Astrocyte (in vitro differentiated cells and primary cell): ENCODE data around the gene NSD2. TPM values are rescaled to one million over a fixed set of nuclear protein-coding genes. Genes with fewer than 3 reads are reported as not detected.
"Not testable (repeated sequence)": the region's sequence is repeated elsewhere in the genome, so short reads cannot be mapped to it uniquely, and the experiment has no call there.

Experiments used
- DNase-seq: peaks from one replicate; pipeline ENCODE4 v3.0.0-alpha.2; 2010; ENCODE audit warnings: low read depth
- FAIRE-seq: peaks from 2 replicates; lab custom pipeline; 2011; peaks lifted over from hg19 to GRCh38; lab: Jason Lieb, UNC
- H2AFZ ChIP-seq: 2 replicates; pipeline ENCODE4 v1.6.0; 2012; ENCODE audit warnings: low read depth, low read length, inconsistent platforms
- H3K27ac ChIP-seq: 2 replicates; pipeline ENCODE4 v1.5.1; 2011; ENCODE audit warnings: low read depth, low read length, inconsistent platforms
- H3K27me3 ChIP-seq: 2 replicates; pipeline ENCODE4 v1.6.0; 2011; ENCODE audit warnings: low read length, inconsistent platforms; ENCODE audit not compliant: insufficient read depth
- H3K36me3 ChIP-seq: 2 replicates; pipeline ENCODE4 v1.5.1; 2011; ENCODE audit warnings: low read length, inconsistent platforms; ENCODE audit not compliant: insufficient read depth
- H3K4me1 ChIP-seq: 2 replicates; pipeline ENCODE4 v1.5.1; 2011; ENCODE audit warnings: low read length, inconsistent platforms; ENCODE audit not compliant: insufficient read depth
- H3K4me2 ChIP-seq: 2 replicates; pipeline ENCODE4 v1.6.0; 2012; ENCODE audit warnings: low read length, inconsistent platforms
- H3K4me3 ChIP-seq: 2 replicates; pipeline ENCODE4 v1.5.1; 2011; ENCODE audit warnings: low read depth, mild to moderate bottlenecking, low read length, inconsistent platforms; ENCODE audit not compliant: insufficient read depth
- H3K79me2 ChIP-seq: 2 replicates; pipeline ENCODE4 v1.6.0; 2012; ENCODE audit warnings: mild to moderate bottlenecking, low read length, inconsistent platforms; ENCODE audit not compliant: insufficient read depth
- H3K9ac ChIP-seq: 2 replicates; pipeline ENCODE4 v1.6.0; 2012; ENCODE audit warnings: mild to moderate bottlenecking, low read length, inconsistent platforms
- H3K9me3 ChIP-seq: 2 replicates; pipeline ENCODE4 v1.5.1; 2012; ENCODE audit warnings: low read depth, mild to moderate bottlenecking, low read length, inconsistent platforms; ENCODE audit not compliant: insufficient read depth
- H4K20me1 ChIP-seq: 2 replicates; pipeline ENCODE4 v1.6.0; 2012; ENCODE audit warnings: low read length, inconsistent platforms; ENCODE audit not compliant: insufficient read depth
- H3K27ac Mint-ChIP-seq: one replicate; pipeline ENCODE4 v1.8.0; 2021; ENCODE audit warnings: mild to moderate bottlenecking, mixed read lengths; ENCODE audit not compliant: unreplicated experiment
- H3K27me3 Mint-ChIP-seq: one replicate; pipeline ENCODE4 v1.8.0; 2021; ENCODE audit warnings: low read depth, mixed read lengths; ENCODE audit not compliant: unreplicated experiment
- H3K36me3 Mint-ChIP-seq: one replicate; pipeline ENCODE4 v1.8.0; 2021; ENCODE audit warnings: low read depth, mixed read lengths; ENCODE audit not compliant: unreplicated experiment
- H3K4me1 Mint-ChIP-seq: one replicate; pipeline ENCODE4 v1.8.0; 2021; ENCODE audit warnings: low read depth, mixed read lengths; ENCODE audit not compliant: unreplicated experiment
- H3K4me3 Mint-ChIP-seq: one replicate; pipeline ENCODE4 v1.8.0; 2021; ENCODE audit warnings: mild to moderate bottlenecking, moderate library complexity, mixed read lengths; ENCODE audit not compliant: unreplicated experiment
- H3K9me3 Mint-ChIP-seq: one replicate; pipeline ENCODE4 v1.8.0; 2021; ENCODE audit warnings: mild to moderate bottlenecking, mixed read lengths; ENCODE audit not compliant: unreplicated experiment
- CTCF ChIP-seq: IDR thresholded peaks from 2 replicates; pipeline ENCODE4 v1.5.1; 2011; ENCODE audit warnings: low read depth, mild to moderate bottlenecking, inconsistent platforms, low read length, moderate library complexity; ENCODE audit not compliant: insufficient read depth
- EZH2 ChIP-seq: IDR thresholded peaks from 2 replicates; pipeline ENCODE4 v1.6.1; 2012; ENCODE audit warnings: mild to moderate bottlenecking, low read length, inconsistent platforms; ENCODE audit not compliant: insufficient read depth
- total RNA-seq: library from RNA; stranded (reverse); gene quantifications from 2 replicates; pipeline ENCODE4 v1.2.1, GENCODE V29; 2021

NSD2 gene
- total RNA-seq, 1 donor from 2014 or later = 31.3 TPM

GRCh38 chr4:1993169-1993516, 122.0 kb downstream of the NSD2 start:
- peaks cover 47% of the 10 kb centered on the region for H4K20me1 ChIP-seq
- H3K36me3 Mint-ChIP-seq = peaks cover 28% of the 10 kb centered on the region

GRCh38 chr4:1993718-1994516, 122.7 kb downstream of the NSD2 start:
- not testable (repeated sequence) for FAIRE-seq, H3K4me3 Mint-ChIP-seq, H3K27me3 ChIP-seq, H3K9me3 Mint-ChIP-seq, H3K9ac ChIP-seq, H3K4me3 ChIP-seq, H3K4me2 ChIP-seq, H3K27ac ChIP-seq, H3K9me3 ChIP-seq, H3K36me3 ChIP-seq, H3K4me1 Mint-ChIP-seq, H3K27me3 Mint-ChIP-seq, H3K4me1 ChIP-seq, H3K27ac Mint-ChIP-seq, H2AFZ ChIP-seq, DNase-seq
- Histone ChIP-seq H3K79me2 (peaks cover 66% of the 10 kb centered on the region), H4K20me1 (peaks cover 52% of the 10 kb centered on the region)
- H3K36me3 Mint-ChIP-seq = peaks cover 33% of the 10 kb centered on the region

More at GRCh38 chr4:1993169-1993516, 122.0 kb downstream of the NSD2 start:
- Histone ChIP-seq H3K4me2 (no peak overlapping the region), H3K4me3 (no peak overlapping the region), H3K27me3 (no peaks in the 10 kb centered on the region), H3K4me1 (no peaks in the 10 kb centered on the region), H3K9ac (no peak overlapping the region), H3K79me2 (peaks cover 59% of the 10 kb centered on the region), H3K9me3 (no peaks in the 10 kb centered on the region), H3K36me3 (peaks cover 6% of the 10 kb centered on the region), H2AFZ (no peak overlapping the region), H3K27ac (no peak overlapping the region)
- Mint-ChIP-seq H3K4me3 (no peak overlapping the region), H3K9me3 (peaks cover 3% of the 10 kb centered on the region), H3K27ac (no peak overlapping the region), H3K27me3 (no peaks in the 10 kb centered on the region), H3K4me1 (peaks cover 2% of the 10 kb centered on the region)
- FAIRE-seq = no peak
- DNase-seq = no peak
- TF ChIP-seq CTCF (no peak), EZH2 (no peak)

- TF ChIP-seq CTCF (no peak), EZH2 (no peak)
- no peak for FAIRE-seq
- Histone ChIP-seq H3K36me3 (no peaks in the 10 kb centered on the region), H3K9me3 (no peaks in the 10 kb centered on the region), H3K4me2 (no peak overlapping the region), H3K27me3 (no peaks in the 10 kb centered on the region), H3K79me2 (peaks cover 76% of the 10 kb centered on the region), H2AFZ (no peak overlapping the region), H3K4me3 (no peak overlapping the region), H3K4me1 (no peaks in the 10 kb centered on the region), H4K20me1 (peaks cover 56% of the 10 kb centered on the region), H3K27ac (no peak overlapping the region), H3K9ac (no peak overlapping the region)
- Mint-ChIP-seq H3K4me3 (no peak overlapping the region), H3K4me1 (peaks cover 6% of the 10 kb centered on the region), H3K27me3 (no peaks in the 10 kb centered on the region), H3K36me3 (peaks cover 34% of the 10 kb centered on the region), H3K9me3 (peaks cover 9% of the 10 kb centered on the region), H3K27ac (peak overlapping the region; percentile 41)
- no peak for DNase-seq
Observed at GRCh38 chr4:1994938-1995337, 123.7 kb downstream of the NSD2 start.
